Ascending aorta (tissue), 2 donors: Measurements from ENCODE around the gene FBXW12. TPM values are rescaled to one million over a fixed set of nuclear protein-coding genes. Genes with fewer than 3 reads are reported as not detected.

Source experiments
- DNase-seq, 2 donors: peaks; one replicate each; pipeline ENCODE4 v3.0.0-alpha.2; 2019; ENCODE audit warnings: low spot score in 2 of 2
- H3K27ac ChIP-seq, 2 donors: fragments of 200-600 bp; sonication (generic); one replicate each; pipeline ENCODE4 v1.5.1; 2016 to 2017; ENCODE audit warnings: mild to moderate bottlenecking in 1 of 2
- H3K27me3 ChIP-seq: fragments of 200-600 bp; sonication (generic); one replicate; pipeline ENCODE4 v1.5.1; 2017
- H3K36me3 ChIP-seq, 2 donors: fragments of 200-600 bp; sonication (generic); one replicate each; pipeline ENCODE4 v1.5.1; 2016
- H3K4me1 ChIP-seq, 2 donors: fragments of 200-600 bp; sonication (generic); one replicate each; pipeline ENCODE4 v1.5.1; 2016 to 2017; ENCODE audit warnings: mild to moderate bottlenecking in 1 of 2
- H3K4me3 ChIP-seq, 2 donors: fragments of 200-600 bp; sonication (generic); one replicate each; pipeline ENCODE4 v1.5.1; 2016 to 2017; ENCODE audit warnings: mild to moderate bottlenecking in 1 of 2
- H3K9me3 ChIP-seq, 2 donors: fragments of 200-600 bp; sonication (generic); one replicate each; pipeline ENCODE4 v1.5.1; 2016
- CTCF ChIP-seq, 3 experiments: fragments of 200-600 bp in 2 of 3; fragments of 450-650 bp in 1 of 3; sonication (generic) in 2 of 3; IDR thresholded peaks; one replicate each; pipeline ENCODE4 v1.5.1; 2016 to 2019; ENCODE audit warnings: antibody characterized with exemption in 3 of 3, mild to moderate bottlenecking in 1 of 3, moderate library complexity in 1 of 3
- intact Hi-C: fragments of 100-400 bp; cut with DNase I; formaldehyde crosslinking; loops from one replicate; pipeline ENCODE4 v1.15.1; 2023
- total RNA-seq: library from RNA; depleted of rRNA; stranded (reverse); fragments of >200 nt; gene quantifications from one replicate; pipeline ENCODE4 v1.1.0, GENCODE V29; 2016

Gene FBXW12
- total RNA-seq, 1 donor from 2014 or later, result not detected

- Histone ChIP-seq H3K4me3 (no peak overlapping the region), H3K27me3 (no peaks in the 10 kb centered on the region), H3K4me1 (peaks cover 0 to 6% of the 10 kb centered on the region in 2 donors), H3K9me3 (no peaks in the 10 kb centered on the region), H3K27ac (peak overlapping the region; percentile 62), H3K36me3 (peaks cover 0 to 11% of the 10 kb centered on the region in 2 donors)
- peak; percentile 96 to 100 (median 99) for TF ChIP-seq CTCF (IDR thresholded peaks at IDR 0.05)
- DNase-seq, result peak in 1 of 2 donors; percentile 94
- intact Hi-C loops, result loop anchor here (1.0 to 5.0 kb wide), 3 partner anchors 35 to 163 kb away; partner anchors contain the start of gene NME6
These were observed 63.9 kb downstream of the FBXW12 start for GRCh38 chr3:48435774-48436476.

GRCh38 chr3:48436477-48436787 is 64.4 kb downstream of the FBXW12 start:
- Histone ChIP-seq H3K36me3 (peaks cover 0 to 11% of the 10 kb centered on the region in 2 donors), H3K27me3 (no peaks in the 10 kb centered on the region), H3K27ac (peak overlapping the region; percentile 28 to 62), H3K4me1 (peaks cover 3 to 11% of the 10 kb centered on the region in 2 donors), H3K4me3 (no peak overlapping the region), H3K9me3 (no peaks in the 10 kb centered on the region)
- TF ChIP-seq CTCF (IDR thresholded peaks at IDR 0.05), result no peak
- DNase-seq, result peak in 1 of 2 donors; percentile 63
- intact Hi-C loops, result loop anchor here (1.0 to 5.0 kb wide), 3 partner anchors 35 to 163 kb away; partner anchors contain the start of gene NME6

- H3K4me1 ChIP-seq, result peaks cover 6 to 15% of the 10 kb centered on the region in 2 donors
- intact Hi-C loops, result loop anchor here (1.0 to 5.0 kb wide), 3 partner anchors 36 to 164 kb away; partner anchors contain the start of gene NME6
- DNase-seq, result peak in 1 of 2 donors; percentile 38
These were observed 64.8 kb downstream of the FBXW12 start for GRCh38 chr3:48436855-48437254.

GRCh38 chr3:48437812-48438211 is 65.8 kb downstream of the FBXW12 start:
- Histone ChIP-seq H3K27ac (no peak overlapping the region), H3K4me1 (peaks cover 6 to 18% of the 10 kb centered on the region in 2 donors)
- no peak for TF ChIP-seq CTCF (IDR thresholded peaks at IDR 0.05)

More at GRCh38 chr3:48436855-48437254, 64.8 kb downstream of the FBXW12 start:
- Histone ChIP-seq H3K4me3 (no peak overlapping the region), H3K27me3 (no peaks in the 10 kb centered on the region), H3K9me3 (no peaks in the 10 kb centered on the region), H3K27ac (no peak overlapping the region), H3K36me3 (peaks cover 0 to 15% of the 10 kb centered on the region in 2 donors)
- TF ChIP-seq CTCF (IDR thresholded peaks at IDR 0.05), result no peak

GRCh38 chr3:48439820-48440589 is 68.0 kb downstream of the FBXW12 start, which contains the start of the genes CCDC51 and TMA7:
Gene CCDC51, minus strand, starts transcription at chr3:48440119. Its CDS starts 4,991 bp downstream, at chr3:48435128.
Gene TMA7, plus strand, starts transcription at chr3:48440257. Its CDS starts 40 bp downstream, at chr3:48440297.
- H3K36me3 ChIP-seq, result peaks cover 20 to 27% of the 10 kb centered on the region in 2 donors
- intact Hi-C loops, result loop anchor here (5.0 kb wide), 1 partner anchor 138 kb away; the partner anchor contains the start of gene NME6
- H3K9me3 ChIP-seq, result no peaks in the 10 kb centered on the region
- H3K27me3 ChIP-seq, result no peaks in the 10 kb centered on the region
- DNase-seq, result peak; percentile 94 to 99
- peak within 1 kb of the TSS; percentile 81 to 89 for H3K4me3 ChIP-seq
- no peak for TF ChIP-seq CTCF (IDR thresholded peaks at IDR 0.05)
- peaks cover 6 to 18% of the 10 kb centered on the region in 2 donors for H3K4me1 ChIP-seq
- peak within 1 kb of the TSS; percentile 95 for H3K27ac ChIP-seq

More at GRCh38 chr3:48437812-48438211, 65.8 kb downstream of the FBXW12 start:
- intact Hi-C loops, result loop anchor here (5.0 kb wide), 1 partner anchor 136 kb away; the partner anchor contains the start of gene NME6
- H3K9me3 ChIP-seq, result no peaks in the 10 kb centered on the region
- DNase-seq, result peak in 1 of 2 donors; percentile 35
- peaks cover 4 to 22% of the 10 kb centered on the region in 2 donors for H3K36me3 ChIP-seq
- no peak overlapping the region for H3K4me3 ChIP-seq
- no peaks in the 10 kb centered on the region for H3K27me3 ChIP-seq
